GM18867 (cell line): ENCODE data around the gene ANAPC7.
A peak's percentile ranks its signal among the peaks of the same experiment; 100 is the strongest.
"Not testable (repeated sequence)": the region's sequence is repeated elsewhere in the genome, so short reads cannot be mapped to it uniquely, and the experiment has no call there.

ENCODE experiments used
- ATAC-seq: cut with Tn5 transposase; IDR thresholded peaks from one replicate; pipeline ENCODE4 v1.9.1; 2021; ENCODE audit warnings: mild to moderate bottlenecking, moderate library complexity; ENCODE audit not compliant: unreplicated experiment

Gene ANAPC7

DNA sequence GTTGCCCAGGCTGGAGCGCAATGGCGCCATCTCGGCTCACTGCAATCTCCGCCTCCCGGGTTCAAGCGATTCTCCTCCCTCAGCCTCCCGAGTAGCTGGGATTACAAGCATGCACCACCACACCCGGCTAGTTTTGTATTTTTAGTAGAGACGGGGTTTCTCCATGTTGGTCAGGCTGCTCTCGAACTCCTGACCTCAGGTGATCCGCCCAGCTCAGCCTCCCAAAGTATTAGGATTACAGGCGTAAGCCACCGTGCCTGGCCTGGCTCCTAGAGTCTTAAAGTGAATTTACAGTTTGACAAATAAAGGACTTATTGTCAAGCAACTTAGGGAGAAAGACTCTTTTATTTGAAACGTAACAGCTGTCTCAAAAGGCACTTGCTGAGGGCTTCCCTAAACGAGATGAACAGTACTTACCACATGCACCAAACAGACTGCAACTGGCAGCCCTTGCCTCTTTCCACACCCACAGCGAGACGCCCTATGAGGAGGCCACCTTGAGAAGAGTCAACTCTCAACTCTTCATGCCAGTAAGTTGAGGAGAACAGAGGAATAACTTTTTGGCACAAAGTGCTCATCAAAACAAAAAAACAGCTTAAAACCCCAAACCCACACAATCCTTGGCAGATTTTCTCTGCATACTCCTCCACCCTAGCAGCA, 25.2 kb downstream of the ANAPC7 start:
- ATAC-seq: not testable (repeated sequence)

DNA sequence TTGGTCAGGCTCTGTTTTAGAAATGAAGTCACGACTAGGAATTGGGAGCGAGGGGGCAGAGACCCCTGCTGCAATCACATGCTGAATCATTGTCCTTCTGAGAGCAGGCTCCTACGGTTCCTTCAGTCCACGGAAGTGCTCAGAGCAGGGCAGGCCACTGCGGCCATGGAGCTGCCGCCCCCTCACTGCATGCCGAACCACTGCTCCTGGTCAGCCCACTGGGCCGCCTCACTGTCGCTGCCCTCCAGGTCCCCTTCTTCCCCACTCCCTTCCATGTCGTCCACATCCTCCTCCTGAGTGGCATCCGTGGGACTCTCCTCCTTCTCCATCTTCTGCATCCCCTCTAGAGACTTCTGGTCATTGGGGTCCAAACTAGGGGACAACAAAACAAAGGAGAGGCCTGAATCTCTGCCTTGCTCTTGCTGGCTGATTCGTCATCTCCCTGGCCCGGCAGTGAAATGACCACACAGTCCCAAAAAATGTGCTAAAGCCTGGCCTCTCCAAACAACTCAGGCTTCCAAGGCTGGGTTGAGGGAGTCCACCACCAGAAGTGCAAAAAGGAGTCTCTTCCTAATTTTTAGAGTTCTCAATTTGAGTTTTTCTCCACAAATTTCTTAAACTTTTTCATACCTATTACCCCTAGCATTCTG, 29.4 kb downstream of the ANAPC7 start:
- no peak for ATAC-seq

DNA sequence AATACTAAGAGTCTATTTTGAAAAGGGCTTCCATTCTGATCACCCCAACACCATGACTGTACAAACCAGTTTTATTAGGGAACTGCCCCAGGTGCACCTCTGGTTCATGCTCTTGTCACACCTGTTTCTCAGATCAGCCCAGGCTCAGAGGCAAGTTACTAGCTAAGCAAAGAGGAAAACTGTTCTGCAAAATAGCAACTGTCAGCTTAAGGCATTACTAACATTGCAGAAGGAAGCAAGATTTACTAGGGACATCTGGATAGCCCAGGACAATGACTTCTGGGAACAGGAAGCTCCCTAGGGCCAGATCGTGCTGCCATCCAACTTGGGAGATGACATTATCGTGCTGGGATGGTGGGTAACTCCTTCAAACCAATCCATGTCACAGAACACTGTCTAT, 30.1 kb downstream of the ANAPC7 start:
- no peak for ATAC-seq

DNA sequence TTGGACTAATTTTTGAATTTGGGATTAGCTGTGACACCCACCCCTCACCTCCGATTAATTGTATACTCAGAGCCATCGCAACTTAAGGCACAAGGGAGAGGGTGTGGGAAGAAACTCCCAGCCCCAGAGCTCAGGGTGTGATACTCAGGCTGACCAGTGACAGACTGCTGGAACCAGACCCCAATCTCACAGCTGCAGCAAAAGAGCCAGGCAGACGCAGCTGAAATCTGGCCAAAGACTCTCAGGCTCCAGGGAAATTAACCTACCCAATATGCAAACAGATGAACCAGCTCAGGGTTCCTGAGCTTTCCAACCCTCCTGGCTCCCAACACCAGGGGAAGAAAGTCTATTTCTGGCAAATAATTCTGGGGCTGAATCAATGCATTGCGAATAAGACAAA, 30.5 kb downstream of the ANAPC7 start:
- ATAC-seq: no peak

DNA sequence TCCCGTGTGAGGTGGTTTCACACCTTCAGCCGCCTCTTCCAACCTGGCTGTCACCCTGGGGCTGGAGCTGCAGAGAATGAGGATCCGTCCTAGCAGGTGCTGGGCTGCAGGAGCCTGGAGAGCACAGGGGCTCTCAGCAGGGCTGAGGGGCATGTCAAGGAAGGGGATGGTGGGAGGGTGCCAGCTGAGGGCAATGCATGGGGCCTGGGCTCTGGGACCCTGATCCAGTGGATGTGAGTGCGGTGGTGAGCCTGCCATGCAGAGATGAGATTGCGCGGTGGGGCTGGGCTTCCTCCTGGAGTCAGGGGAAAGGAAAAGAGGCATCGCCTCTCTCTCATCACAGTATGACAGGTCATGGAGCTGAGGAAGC, 31.5 kb downstream of the ANAPC7 start:
- no peak for ATAC-seq

DNA sequence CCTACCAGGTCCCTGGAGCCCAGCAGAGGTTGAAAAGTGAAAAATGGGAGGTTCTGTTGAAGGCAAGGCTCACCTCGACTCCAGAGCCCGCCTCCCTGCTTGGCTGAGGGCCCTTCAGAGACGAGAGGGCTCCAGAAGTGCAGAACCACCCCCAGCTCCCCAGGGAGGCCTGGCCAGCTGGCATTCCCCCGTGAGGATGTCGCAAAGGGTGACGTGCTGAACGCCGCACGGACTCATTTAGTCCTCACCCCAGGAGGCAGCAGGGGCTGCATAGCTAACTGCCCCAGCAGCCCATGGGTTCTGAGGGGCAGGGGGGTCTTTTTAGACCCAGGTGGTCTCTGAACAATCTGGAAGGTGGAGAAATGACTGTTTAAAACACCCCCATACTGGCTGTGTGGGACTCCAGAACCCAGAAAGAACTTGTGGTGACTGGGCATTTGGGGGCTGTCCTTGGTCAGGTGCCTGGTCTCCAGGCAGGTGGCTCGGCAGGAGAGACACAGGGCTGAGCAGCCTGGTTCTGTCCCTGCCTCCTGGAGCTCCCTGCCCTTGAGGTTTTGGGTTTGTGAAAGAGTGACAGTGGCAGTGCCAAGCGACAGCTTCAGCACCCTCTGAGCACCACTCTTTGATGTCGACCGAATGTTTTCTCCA, 32.0 kb downstream of the ANAPC7 start:
- ATAC-seq: peak; percentile 48

DNA sequence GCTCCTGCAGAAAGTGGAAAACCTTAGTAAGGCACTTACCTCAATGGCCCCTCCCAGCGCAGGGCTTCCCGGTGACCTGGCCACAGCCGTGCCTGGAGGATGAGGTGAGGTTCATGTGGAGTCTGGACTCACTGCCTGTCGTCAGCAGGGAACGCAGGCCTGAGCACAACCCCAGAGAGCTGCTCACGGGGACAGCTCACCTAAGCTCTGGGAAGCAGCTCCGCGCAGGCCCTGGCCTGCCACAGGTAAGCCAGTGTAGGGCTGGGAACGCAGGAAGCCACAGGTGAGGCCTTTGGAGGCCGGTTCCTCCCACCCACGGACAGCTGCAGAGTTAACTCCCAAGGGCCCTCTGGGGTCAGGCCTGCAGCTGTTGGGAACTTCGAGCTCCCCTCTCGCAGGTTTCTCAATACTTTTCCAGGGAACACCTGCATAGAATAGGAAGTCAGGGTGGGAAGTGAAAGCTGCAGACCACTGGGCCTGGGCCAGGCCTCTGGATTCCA, 32.7 kb downstream of the ANAPC7 start:
- ATAC-seq: no peak

DNA sequence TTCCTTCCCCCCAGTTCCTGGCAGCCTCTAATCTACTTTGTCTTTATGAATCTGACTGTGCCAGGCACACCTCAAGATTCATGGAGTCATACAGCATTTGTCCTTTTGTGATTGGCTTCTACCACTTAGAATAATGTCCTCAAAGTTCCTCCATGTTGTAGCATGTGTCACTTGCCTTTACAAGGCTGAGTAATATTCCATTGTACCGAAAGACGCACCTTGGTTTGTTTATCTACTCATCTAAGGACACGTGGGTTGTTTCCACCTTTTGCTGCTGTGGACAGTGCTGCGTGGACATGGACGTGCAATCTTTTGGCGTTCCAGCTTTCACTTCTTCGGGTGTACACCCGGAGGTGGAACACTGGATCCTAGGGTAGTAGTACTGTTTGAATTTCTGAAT, 33.5 kb downstream of the ANAPC7 start:
- ATAC-seq: no peak

DNA sequence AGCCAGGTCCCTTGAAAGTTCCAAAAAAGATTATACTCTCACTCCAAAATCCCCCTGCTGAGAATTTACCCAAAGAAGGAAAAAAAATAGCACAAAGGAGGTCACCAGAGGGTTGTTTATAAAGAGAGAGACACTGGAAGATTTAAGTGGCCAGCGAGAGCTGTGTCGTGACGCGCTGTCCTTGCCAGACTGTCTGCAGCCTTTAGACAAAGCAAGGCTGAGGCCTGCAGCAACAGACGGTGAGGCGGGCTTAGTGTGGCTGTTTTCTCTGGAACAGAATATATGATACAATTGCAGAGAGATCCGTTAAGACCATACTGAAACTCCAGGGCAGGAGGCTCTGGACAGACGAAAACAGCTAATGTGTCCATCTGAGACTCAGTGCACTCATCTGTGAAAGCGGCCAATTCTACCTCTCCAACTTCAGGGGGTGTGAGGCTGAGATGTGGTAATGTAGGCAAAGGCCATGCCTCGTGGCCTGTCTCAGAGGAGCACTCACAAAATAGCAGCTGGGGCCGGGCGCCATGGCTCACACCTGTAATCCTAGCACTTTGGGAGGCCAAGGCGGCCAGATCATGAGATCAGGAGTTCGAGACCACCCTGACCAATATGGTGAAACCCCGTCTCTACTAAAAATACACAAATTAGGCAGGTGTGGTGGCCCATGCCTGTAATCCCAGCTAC, 36.2 kb downstream of the ANAPC7 start:
- no peak for ATAC-seq

DNA sequence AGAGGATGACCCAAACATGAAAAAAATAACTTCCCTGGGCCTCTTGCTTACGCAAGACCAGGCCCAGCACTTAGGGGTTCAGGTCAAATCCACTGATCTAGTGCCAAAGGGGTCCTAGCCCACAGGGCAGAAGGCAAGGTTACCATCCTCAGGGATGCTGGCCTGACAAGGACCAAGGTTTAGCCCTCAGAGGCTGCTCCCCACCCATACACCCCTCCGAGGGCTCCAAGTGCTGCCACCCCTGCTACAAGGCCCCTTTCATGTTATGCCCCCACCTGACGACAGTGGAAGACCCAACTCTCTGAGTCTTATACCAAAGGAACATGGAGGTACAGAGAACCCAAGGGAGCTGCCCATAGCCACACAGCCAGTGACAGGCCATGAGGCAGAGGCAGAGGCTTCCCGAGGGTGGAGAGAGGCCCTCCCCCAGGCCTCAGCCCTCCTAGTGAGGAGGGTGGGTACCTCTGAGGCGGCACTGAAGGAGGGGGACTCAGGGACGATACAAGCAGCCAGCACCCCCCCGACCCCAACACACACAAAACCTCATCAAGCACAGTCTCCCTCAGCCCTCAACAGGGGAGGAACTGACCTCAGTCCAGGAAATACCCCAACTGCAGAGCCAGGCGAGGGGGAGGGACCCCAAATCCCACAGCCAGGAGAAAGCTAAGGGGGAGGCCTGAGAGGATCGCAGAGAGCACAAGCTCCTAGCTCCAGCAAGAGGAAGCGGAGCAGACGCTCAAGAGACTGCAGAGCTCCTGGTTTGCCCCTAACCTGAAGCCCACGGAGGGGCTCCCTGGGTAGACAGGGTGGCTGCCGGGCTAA, 37.0 kb downstream of the ANAPC7 start:
- no peak for ATAC-seq

DNA sequence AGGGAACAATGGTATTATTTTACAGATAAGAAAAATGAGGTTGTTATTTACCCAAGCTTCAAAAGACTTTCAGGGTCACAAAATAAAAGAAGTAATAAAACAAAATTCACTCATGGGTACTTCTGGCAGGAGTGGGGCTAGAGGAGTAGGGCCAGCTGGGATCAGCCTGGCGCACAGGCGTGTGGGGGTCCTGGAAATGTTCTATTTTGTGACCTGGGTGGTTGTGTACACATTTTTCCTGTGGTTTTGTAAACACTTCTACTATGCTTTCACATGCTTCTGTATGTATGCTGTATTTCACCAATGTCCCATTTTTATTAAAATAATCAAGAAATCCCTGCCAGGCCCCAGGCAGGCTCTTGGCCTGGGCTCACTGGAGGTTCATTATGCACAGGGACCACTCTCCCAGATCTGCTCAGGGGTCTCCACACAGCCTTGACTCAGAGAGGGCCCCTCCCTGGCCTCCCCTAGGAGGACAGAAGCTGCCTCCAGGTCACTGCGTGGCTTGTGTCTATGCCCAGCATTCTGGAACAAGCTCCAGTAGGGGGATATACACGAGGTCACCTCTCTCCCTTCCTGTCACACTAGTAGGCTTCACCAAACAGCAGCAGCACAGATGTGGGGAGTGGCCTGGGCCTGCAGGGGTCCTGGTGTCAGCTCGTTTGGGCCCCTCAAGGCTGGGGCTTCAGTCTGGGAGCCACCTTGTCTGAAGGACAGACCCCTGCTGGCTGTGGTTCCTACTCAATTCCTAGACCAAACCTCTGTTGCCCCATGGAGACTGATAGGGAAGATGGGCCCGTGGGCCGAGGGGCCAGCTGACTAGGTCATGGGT, 37.8 kb downstream of the ANAPC7 start:
- no peak for ATAC-seq

DNA sequence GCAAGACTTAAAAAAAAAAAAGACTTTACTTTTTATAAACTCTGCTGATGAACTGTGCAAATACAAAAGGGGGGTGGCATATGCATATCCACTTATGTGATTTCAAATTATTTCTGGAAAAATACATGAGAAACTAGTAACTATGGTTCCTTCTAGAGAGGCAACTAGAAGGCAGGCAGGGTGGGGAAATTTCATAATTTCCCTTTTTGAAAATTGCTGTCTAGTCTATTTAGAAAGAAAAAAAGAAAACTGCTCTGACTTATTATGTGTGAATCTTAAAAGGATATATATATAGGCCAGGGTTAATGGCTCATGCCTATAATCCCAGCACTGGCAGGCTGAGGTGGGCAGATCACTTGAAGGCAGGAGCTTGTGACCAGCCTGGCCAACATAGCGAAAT, 42.3 kb downstream of the ANAPC7 start:
- ATAC-seq: no peak

DNA sequence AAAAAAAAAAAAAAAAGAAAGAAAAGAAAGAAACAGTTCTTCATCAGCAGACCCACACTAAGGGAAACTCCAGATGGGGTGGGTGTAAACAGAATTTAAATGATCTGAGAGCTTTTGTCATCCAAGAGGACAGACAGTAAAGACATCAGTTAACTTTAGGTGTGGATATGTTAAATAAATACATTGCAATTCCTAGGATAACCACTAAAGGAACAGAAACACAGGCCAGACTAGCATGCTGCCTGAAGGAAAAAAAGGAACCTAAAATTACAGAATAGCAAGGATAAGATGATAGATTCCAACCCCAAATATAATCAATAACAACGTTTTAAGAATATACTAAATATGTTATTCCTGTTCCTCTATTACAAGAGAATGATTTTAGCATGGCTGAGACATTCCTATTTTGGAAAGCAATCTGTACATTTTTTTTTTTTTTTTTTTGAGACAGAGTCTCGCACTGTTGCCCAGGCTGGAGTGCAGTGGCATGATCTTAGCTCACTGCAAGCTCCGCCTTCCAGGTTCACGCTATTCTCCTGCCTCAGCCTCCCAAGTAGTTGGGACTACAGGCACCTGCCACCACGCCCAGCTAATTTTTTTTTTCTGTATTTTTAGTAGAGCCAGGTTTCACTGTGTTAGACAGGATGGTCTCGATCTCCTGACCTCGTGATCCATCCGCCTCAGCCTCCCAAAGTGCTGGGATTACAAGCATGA, 45.0 kb downstream of the ANAPC7 start:
- ATAC-seq: not testable (repeated sequence)

DNA sequence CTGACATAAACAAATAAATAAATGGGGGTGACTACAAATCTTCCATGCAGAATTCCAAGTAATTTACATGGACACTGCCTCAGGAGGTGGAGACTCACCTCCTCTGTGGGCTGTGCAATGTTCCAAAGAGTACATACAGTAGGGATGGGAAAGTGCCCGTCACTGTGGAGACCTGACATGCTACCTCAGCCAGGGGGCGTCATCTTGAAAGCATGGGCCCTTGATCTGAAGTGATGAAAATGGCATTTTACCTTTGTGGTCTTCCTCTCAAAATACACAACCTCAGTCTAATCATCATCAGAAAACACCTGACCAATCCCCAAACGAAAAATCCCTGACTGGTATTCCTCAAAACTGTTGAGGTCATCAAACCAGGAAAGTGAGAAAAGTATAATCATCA, 48.4 kb downstream of the ANAPC7 start:
- no peak for ATAC-seq

DNA sequence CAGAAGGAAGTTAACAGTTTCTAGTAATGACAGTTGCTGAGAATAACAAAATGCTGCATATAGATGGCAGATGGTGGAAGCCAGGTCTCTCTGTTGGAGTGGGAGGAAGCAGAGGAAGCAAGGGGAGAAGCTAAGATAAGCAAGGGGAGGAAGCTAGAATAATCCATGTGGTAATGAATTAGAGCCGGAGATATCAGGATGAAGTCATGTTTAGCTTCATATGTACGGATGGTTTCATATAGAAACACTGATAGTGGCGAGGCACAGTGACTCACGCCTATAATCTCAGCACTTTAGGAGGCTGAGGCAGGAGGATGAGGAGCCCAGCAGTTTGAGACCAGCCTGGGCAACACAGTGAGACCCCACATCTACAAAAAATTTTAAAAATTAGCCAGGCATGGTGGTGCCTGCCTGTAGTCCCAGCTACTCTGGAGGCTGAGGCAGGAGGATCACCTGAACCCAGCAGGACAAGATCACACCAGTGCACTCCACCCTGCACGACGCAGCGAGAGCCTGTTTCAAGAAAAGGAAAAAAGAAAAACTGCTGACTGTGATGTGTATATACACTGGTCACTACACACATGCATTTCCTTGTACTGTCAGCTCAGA, 49.2 kb downstream of the ANAPC7 start:
- no peak for ATAC-seq

DNA sequence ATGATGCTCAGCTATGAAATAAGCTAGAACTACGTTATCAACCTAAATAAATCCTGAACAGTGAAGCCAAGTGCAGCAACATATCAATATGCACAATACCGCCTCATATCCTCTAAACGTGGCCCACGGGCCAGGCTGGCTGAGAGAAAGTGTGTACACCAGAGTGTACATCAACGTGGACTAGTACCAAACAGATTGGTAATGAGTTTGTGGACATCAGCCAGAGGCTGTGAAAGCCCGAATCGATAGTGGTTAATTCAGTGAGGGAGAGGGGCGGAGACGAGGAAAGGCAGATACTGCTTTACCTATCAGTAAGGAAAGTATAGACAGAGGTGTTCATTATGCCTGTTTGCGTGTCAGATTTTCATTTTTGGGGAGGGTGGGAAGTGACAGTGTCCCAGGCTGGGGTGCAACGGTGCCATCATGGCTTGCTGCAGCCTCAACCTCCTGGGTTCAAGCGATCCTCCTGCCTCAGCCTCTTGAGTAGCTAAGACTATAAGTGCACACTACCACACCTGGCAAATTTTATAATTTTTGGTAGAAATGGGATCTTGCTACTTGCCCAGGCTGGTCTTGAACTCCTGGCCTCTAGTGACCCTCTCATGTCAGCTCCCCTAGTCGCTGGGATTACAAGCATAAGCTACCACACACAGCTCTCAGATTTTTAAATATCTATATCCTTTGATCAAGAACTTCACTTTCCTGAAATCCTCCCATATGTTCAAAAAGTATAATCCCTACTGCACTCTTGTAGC, 50.1 kb downstream of the ANAPC7 start:
- no peak for ATAC-seq

DNA sequence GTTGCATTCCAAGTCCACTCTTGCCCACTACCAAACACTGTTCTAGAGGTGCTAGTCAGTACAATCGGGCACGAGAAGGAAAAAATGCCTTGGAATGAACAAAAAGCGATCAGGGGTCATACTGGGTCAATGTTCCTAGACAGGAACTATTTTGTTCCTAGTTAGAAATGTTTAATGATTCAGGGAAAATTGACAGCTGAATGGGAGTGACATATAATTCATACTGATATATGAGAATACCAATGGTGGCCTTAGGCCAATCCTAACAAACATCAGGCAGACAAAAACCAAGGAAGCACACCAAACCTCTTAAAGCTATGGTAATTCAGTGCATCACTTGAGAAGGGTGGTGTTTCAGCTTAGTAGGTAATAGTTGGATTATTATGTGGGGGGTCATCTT, 51.1 kb downstream of the ANAPC7 start:
- no peak for ATAC-seq

DNA sequence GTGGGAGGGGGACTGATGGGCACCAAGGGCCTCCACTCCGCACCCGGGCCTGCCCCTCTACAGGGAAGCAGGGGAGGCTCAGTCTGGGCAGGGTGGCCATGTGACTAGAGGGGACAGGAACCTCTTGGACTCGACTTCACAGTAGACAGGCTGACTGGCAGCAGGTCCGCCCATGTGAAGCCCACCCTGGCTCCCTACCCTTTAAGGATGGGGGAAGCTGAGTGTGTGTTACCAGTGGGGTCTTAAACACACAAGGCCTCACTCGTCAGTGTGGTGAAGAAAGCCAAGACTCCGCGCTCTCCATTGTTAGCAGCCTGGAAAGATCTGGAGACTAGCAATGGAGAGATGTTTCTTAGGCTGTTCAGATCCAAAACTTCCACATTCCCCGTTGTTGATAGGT, 52.4 kb downstream of the ANAPC7 start:
- no peak for ATAC-seq
